ENCODE data around the gene MACROD2.

- TF ChIP-seq POLR2A (IDR thresholded peaks at IDR 0.05; ENCODE audit: low read depth, low read length) (no peak), POLR2AphosphoS5 (IDR thresholded peaks at IDR 0.05; ENCODE audit: low read depth, low read length) (no peak)
These were observed 1163.2 kb downstream of the MACROD2 start for GRCh38 chr20:15158533-15158932.
